ENCODE data around the gene LRRC38.

- no peak for TF ChIP-seq RFX5 (IDR thresholded peaks at IDR 0.05; ENCODE audit: low read depth, low read length)
- TF ChIP-seq MAFK (IDR thresholded peaks at IDR 0.05; ENCODE audit: low read depth, low read length), result no peak
- no peak for TF ChIP-seq CTCF (conservative IDR thresholded peaks at IDR 0.05; ENCODE audit: low read depth, low read length)
- no peak for TF ChIP-seq NFE2L2 (IDR thresholded peaks at IDR 0.05; ENCODE audit: low read depth, low read length)
- TF ChIP-seq MXI1 (IDR thresholded peaks at IDR 0.05; ENCODE audit: borderline replicate concordance, low read depth, low read length), result no peak
Observed at GRCh38 chr1:13554798-13555197, 41.0 kb upstream of the LRRC38 start.
